ENCODE results near the gene DLL1.

DNA sequence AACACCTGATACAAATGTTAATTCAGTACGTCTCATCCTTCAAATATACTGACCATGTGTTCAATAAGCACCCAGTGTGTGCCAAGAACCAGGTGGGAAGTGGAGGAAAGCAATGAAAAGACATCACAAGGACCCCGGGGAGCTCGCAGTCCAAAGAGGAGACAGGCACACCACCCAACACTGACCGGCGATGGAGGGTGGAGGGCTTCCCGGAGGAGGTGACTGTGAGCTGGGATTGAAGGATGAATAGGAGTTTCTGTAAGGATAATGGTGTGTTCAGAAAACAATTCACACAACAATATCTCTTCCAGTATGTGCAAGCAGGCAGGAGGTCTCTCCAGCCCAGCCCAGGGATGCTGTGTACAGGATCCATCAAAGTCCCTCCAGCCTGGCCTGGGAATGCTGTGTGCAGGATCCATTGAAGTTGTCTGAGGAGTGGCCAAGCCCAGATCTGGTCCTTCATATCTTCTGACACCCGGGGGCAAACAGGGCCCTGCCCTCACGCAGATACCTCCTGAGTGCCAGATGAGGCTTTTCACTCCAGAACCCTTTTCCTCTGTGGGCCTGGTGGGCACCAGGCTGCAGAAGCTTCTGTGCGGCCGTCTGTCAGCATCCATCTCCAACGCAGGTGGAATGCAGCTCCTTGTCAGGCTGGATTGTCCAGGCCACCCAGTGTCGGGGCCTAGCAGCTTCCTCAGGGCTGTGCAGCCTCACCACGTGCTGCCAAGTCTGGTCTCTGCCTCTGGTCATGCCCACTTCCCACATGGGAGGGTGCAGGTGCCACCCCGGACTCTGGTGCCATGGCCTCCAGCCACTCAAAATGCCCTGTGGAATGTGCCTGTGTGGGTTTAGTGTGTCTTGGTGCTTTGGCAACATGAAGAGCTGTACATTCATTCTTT lies 36.3 kb downstream of the DLL1 start:
- no peak for TF ChIP-seq POLR2A (IDR thresholded peaks at IDR 0.05)
- TF ChIP-seq, protein P1, sequence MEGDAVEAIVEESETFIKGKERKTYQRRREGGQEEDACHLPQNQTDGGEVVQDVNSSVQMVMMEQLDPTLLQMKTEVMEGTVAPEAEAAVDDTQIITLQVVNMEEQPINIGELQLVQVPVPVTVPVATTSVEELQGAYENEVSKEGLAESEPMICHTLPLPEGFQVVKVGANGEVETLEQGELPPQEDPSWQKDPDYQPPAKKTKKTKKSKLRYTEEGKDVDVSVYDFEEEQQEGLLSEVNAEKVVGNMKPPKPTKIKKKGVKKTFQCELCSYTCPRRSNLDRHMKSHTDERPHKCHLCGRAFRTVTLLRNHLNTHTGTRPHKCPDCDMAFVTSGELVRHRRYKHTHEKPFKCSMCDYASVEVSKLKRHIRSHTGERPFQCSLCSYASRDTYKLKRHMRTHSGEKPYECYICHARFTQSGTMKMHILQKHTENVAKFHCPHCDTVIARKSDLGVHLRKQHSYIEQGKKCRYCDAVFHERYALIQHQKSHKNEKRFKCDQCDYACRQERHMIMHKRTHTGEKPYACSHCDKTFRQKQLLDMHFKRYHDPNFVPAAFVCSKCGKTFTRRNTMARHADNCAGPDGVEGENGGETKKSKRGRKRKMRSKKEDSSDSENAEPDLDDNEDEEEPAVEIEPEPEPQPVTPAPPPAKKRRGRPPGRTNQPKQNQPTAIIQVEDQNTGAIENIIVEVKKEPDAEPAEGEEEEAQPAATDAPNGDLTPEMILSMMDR (IDR thresholded peaks at IDR 0.05), result no peak
- no peak for TF ChIP-seq POLR2AphosphoS5 (IDR thresholded peaks at IDR 0.05)

Measured in suprapubic skin (tissue), 4 donors.